Esophagus (tissue), 2 donors: ENCODE data around the gene HIF1A. TPM values are rescaled to one million over a fixed set of nuclear protein-coding genes. Genes with fewer than 3 reads are reported as not detected.
A peak's percentile ranks its signal among the peaks of the same experiment; 100 is the strongest.
"Not testable (repeated sequence)": the region's sequence is repeated elsewhere in the genome, so short reads cannot be mapped to it uniquely, and the experiment has no call there.

ENCODE experiments used
- H3K27ac ChIP-seq, 2 donors: one replicate each; pipeline ENCODE4 v1.5.1; 2013; ENCODE audit warnings: low read depth in 2 of 2, mild to moderate bottlenecking in 2 of 2, inconsistent platforms in 1 of 2, low read length in 1 of 2, moderate library complexity in 1 of 2
- H3K27me3 ChIP-seq, 2 donors: one replicate each; pipeline ENCODE4 v1.6.1; 2013; ENCODE audit warnings: low read length in 2 of 2, control low read depth in 1 of 2, mild to moderate bottlenecking in 1 of 2; ENCODE audit not compliant: insufficient read depth in 2 of 2, control insufficient read depth in 1 of 2
- H3K36me3 ChIP-seq, 2 donors: one replicate each; pipeline ENCODE4 v1.6.1; 2013; ENCODE audit warnings: low read length in 1 of 2; ENCODE audit not compliant: control insufficient read depth in 2 of 2, insufficient read depth in 2 of 2
- H3K4me1 ChIP-seq, 2 donors: one replicate each; pipeline ENCODE4 v1.6.1; 2013; ENCODE audit warnings: low read length in 1 of 2; ENCODE audit not compliant: control insufficient read depth in 2 of 2, insufficient read depth in 2 of 2
- H3K4me3 ChIP-seq, 2 donors: one replicate each; pipeline ENCODE4 v1.5.1; 2013; ENCODE audit warnings: low read length in 2 of 2, mild to moderate bottlenecking in 2 of 2, low read depth in 1 of 2, moderate library complexity in 1 of 2
- H3K9me3 ChIP-seq, 2 donors: one replicate each; pipeline ENCODE4 v1.6.1; 2013; ENCODE audit warnings: mild to moderate bottlenecking in 2 of 2, low read depth in 1 of 2, low read length in 1 of 2, moderate library complexity in 1 of 2; ENCODE audit not compliant: control insufficient read depth in 2 of 2, insufficient read depth in 1 of 2
- WGBS, 2 donors: extraction: QIAGEN DNeasy Blood & Tissue Kit; methylation state at CpG; one replicate each; pipeline ENCODE4 v1.1.7; 2013; 5-methylcytosine and 5-hydroxymethylcytosine counted together
- polyA plus RNA-seq, 2 donors: library from polyadenylated mRNA; stranded (reverse); fragments of 200-250 nt; gene quantifications; one replicate each; pipeline ENCODE4 v1.2.3, GENCODE V29; 2013
- donor health status: healthy with polysubstance abuse.
- donor health status: Bipolar disorder and iron deficiency.

Gene HIF1A
- polyA plus RNA-seq, 2 donors, result 23.4 to 47.5 TPM

DNA sequence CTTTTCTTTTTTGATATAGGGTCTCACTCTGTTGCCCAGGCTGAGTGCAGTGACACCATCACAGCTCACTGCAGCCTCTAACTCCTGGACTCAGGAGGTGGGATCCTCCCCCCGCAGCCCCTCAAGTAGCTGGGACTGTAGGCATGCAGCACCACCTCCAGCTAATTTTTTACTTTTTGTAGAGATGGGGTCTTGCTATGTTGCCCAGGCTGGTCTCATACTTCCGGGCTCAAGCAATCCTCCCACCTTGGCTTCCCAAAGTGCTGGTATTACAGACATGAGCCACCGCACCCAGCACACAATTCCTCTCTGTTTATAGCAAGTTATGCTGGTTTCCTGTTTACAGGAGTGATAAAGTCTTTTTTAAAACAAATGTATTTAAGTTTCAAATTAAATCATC is 39.5 kb upstream of the HIF1A start:
- H3K4me3 ChIP-seq, result no peak overlapping the region
- H3K4me1 ChIP-seq, result no peaks in the 10 kb centered on the region
- no peak overlapping the region for H3K27ac ChIP-seq
- no peaks in the 10 kb centered on the region for H3K27me3 ChIP-seq
- no peaks in the 10 kb centered on the region for H3K9me3 ChIP-seq
- H3K36me3 ChIP-seq, result no peaks in the 10 kb centered on the region
- WGBS, 2 donors, result 86 to 87% methylated on average over 3 of the region's 3 CpGs

DNA sequence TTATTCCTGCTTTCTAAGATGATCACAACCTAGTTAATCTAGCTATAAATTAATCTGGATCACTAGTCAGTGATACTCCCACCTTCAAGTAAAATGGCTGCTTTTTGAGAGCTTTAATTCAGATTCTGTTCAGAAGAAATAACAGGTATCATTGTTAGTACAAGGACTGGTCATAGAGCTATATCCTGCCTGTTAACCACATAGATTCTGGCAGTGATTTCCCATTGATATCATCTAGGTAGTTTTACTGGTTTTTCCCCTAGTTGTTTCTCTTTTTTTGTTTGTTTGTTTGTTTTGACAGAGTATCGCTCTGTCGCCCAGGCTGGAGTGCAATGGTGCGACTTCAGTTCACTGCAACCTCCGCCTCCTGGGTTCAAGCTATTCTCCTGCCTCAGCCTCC is 39.0 kb upstream of the HIF1A start:
- WGBS, 2 donors, result 93% methylated on average over 4 of the region's 4 CpGs
- no peaks in the 10 kb centered on the region for H3K9me3 ChIP-seq
- no peak overlapping the region for H3K27ac ChIP-seq
- no peaks in the 10 kb centered on the region for H3K4me1 ChIP-seq
- no peaks in the 10 kb centered on the region for H3K36me3 ChIP-seq
- H3K4me3 ChIP-seq, result no peak overlapping the region
- no peaks in the 10 kb centered on the region for H3K27me3 ChIP-seq

DNA sequence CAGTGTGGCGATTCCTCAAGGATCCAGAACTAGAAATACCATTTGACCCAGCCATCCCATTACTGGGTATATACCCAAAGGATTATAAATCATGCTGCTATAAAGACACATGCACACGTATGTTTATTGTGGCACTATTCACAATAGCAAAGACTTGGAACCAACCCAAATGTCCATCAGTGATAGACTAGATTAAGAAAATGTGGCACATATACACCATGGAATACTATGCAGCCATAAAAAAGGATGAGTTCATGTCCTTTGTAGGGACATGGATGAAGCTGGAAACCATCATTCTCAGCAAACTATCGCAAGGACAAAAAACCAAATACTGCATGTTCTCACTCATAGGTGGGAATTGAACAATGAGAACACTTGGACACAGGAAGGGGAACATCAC is 37.2 kb upstream of the HIF1A start:
- not testable (repeated sequence) for H3K36me3 ChIP-seq, H3K4me1 ChIP-seq, H3K27ac ChIP-seq, H3K27me3 ChIP-seq, H3K9me3 ChIP-seq, H3K4me3 ChIP-seq
- 86 to 100% methylated on average over 1 of the region's 3 CpGs for whole genome bisulfite sequencing, 2 donors

DNA sequence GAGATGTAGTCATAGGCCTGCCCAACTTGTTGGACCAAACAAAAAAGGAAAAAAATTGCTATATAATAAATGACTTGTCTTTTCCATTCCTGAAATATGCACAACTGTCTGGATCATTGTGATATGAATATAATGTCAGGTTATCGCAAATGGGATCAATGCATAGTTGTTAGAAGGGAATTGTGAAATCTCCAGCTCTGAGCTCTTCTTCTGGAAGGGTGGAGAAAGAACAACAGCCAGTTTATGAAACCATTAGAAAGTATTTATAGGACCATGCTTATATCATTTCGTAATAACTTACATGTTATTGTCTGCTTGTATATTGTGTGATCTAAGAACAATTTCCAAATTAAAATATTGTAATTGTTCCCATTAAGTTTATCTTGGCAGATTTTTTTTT is 35.7 kb upstream of the HIF1A start:
- WGBS, 2 donors, result 81 to 86% methylated on average over 2 of the region's 2 CpGs
- H3K27ac ChIP-seq, result no peak overlapping the region
- H3K4me3 ChIP-seq, result no peak overlapping the region
- no peaks in the 10 kb centered on the region for H3K9me3 ChIP-seq
- no peaks in the 10 kb centered on the region for H3K27me3 ChIP-seq
- H3K4me1 ChIP-seq, result no peaks in the 10 kb centered on the region
- H3K36me3 ChIP-seq, result no peaks in the 10 kb centered on the region

DNA sequence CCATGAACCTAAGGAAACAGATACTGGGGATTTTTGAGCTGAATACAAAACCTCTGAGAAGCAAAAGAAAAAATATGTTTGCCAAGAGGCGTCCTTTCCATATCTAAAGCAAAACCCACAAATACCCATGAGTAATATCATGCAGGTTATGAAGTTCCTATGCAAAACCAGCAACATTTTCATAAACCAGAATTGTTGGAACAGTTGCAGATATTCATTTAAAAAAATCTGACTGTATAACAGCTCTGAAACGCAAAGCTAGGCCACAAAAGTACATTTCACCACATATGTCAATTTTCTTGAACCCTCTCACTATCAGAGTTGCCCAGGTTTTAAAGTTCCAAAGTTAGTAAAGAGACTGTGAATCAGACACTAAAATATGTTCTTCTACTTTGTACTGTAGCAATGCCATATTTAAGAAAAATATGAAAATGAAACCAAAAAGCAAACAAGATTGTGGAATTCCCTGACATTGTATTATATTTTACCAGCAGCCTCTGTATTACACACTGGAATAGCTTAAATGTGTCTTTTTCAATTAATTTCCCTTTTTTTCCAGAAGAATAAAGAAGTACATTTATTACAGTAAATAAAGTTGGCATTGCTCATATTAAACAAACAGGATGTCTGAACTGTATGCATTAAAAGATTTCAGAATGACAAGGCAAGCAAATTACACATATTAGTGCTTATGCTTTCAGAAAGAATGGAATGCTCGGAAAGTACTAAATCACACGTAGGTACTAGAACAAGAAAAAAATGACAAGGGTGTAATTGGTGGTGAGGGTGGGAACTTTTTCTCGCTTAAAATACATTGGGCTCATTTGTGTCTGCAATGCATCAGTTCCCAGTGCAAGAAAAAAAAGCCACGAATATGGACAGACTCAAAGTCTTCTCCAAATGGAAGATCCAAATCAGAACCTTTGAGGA is 33.6 kb upstream of the HIF1A start:
- Histone ChIP-seq H3K27ac (peak overlapping the region; percentile 53 to 59), H3K4me1 (no peaks in the 10 kb centered on the region)
- WGBS, 2 donors, result 55 to 59% methylated on average over 6 of the region's 6 CpGs

DNA sequence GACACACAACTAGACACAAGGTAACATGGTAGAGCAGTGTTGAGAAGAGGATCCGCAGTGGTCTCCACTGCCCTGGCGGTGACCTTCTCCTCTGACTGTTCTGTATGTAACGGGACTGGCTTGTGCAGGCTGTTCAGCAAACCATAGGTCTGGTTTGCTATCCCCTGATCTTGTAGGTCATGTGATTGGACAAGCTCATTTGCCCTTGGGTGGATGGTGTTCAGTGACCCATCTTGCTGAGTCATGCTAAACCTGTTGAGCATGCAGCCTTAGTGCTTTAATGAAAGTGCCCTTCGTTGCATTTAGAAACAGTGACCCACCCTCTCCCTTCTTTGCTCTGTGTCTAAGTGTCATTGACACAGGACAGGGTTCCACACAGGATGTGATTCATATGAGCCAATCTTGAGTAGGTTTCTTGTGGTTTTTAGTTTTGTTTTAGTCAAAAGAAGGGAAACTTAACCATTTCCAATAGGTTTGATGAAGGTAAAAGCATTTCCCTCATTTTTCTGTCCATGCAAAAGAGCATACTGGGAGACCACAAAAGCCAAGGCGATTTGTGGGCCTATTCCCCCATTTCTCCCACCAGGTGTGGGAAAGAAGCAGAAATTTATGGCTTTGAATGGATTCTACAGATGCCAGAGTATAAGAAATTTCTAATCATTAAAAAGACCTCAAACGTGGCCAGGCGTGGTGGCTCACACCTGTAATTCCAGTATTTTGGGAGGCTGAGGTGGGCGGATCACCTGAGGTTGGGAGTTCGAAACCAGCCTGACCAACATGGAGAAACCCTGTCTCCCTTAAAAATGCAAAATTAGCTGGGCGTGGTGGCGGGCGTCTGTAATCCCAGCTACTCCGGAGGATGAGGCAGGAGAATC is 32.6 kb upstream of the HIF1A start:
- Histone ChIP-seq H3K27me3 (no peaks in the 10 kb centered on the region), H3K4me1 (no peaks in the 10 kb centered on the region), H3K27ac (peak overlapping the region; percentile 63 to 88), H3K9me3 (no peaks in the 10 kb centered on the region), H3K4me3 (no peak overlapping the region), H3K36me3 (no peaks in the 10 kb centered on the region)
- WGBS, 2 donors, result 71 to 79% methylated on average over 13 of the region's 13 CpGs

More for the DNA sequence above, 33.6 kb upstream of the HIF1A start:
- no peaks in the 10 kb centered on the region for H3K27me3 ChIP-seq
- no peaks in the 10 kb centered on the region for H3K36me3 ChIP-seq
- H3K9me3 ChIP-seq, result no peaks in the 10 kb centered on the region
- no peak overlapping the region for H3K4me3 ChIP-seq

DNA sequence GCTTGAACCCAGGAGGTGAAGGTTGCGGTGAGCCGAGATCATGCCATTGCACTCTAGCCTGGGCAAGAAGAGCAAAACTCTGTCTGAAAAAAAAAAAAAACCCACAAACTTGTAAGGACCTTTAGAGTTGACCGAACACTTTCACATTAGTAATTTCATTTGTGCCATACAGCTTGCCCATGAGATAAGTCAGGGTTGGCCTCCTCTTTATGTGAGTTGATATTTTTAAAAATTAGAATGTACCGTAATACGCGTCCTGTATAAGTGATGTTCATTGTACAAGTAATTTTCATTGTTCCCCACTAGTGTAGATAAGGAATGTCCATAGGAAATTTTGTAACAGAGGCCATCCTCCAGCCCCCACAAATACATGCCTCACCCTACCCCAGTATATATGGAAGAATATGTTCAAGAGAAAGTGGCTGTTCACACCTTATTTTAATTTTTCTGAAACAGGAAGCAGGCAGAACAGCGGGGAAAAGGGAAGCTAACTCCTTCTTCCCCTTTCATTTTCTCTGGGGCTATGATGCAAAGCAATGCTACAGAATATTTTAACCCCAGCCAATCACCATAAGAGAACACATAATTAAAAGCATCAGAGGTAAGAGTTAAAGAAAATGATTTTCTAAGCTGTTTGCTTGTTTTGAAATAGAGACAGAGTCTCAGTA is 31.9 kb upstream of the HIF1A start:
- H3K9me3 ChIP-seq, result no peaks in the 10 kb centered on the region
- no peaks in the 10 kb centered on the region for H3K36me3 ChIP-seq
- no peak overlapping the region for H3K4me3 ChIP-seq
- no peak overlapping the region for H3K27ac ChIP-seq
- no peaks in the 10 kb centered on the region for H3K27me3 ChIP-seq
- WGBS, 2 donors, result 70 to 75% methylated on average over 7 of the region's 7 CpGs
- H3K4me1 ChIP-seq, result no peaks in the 10 kb centered on the region

DNA sequence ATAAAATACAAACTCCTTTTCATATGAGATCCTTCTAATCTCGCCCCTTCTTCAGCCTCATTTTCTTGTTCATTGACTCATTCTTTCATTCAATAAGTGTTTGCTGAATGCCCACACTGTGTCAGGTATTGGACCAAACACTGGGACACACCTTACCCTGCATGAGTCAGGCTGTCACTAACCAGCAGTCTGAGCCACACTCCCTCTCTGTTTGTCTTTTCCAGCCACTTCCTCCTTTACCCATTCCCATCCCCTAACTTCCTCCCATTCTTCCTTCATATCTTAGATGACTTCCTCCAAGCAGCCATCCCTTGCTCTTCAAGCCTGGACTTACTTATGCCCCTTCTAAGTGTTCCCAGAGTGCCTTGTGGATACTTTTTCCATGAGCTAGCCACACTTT is 27.0 kb upstream of the HIF1A start:
- Histone ChIP-seq H3K4me1 (no peaks in the 10 kb centered on the region), H3K9me3 (no peaks in the 10 kb centered on the region), H3K4me3 (no peak overlapping the region), H3K36me3 (no peaks in the 10 kb centered on the region), H3K27me3 (no peaks in the 10 kb centered on the region), H3K27ac (peak overlapping the region in 1 of 2 donors; percentile 53)
- WGBS, 2 donors, result 52 to 68% methylated on average over 1 of the region's 1 CpG

DNA sequence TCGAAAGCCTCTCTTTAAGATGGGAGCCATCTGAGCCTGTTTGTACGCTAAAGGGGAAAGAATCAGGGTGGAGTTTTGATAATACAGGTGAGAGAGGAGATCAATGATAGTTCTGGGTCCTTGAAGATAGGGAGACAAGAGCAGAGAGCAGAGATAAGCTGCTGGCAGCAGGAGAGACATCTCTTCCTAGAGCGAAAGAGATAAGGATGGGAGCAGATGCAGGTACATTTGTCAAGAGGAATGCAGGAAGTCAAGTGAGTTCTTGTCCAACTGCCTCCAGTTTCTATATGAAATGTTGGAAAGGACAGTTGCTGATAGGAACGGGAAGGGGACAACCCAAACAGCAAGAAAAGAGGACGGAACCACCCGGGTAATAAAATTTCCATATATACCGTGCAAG is 24.7 kb upstream of the HIF1A start:
- 64% methylated on average over 7 of the region's 7 CpGs for WGBS, 2 donors
- no peaks in the 10 kb centered on the region for H3K9me3 ChIP-seq

More for the DNA sequence above, 24.7 kb upstream of the HIF1A start:
- Histone ChIP-seq H3K27ac (no peak overlapping the region), H3K27me3 (no peaks in the 10 kb centered on the region), H3K4me3 (no peak overlapping the region), H3K4me1 (no peaks in the 10 kb centered on the region), H3K36me3 (no peaks in the 10 kb centered on the region)
